ENCODE results near the gene NCBP3.

Gene NCBP3

DNA sequence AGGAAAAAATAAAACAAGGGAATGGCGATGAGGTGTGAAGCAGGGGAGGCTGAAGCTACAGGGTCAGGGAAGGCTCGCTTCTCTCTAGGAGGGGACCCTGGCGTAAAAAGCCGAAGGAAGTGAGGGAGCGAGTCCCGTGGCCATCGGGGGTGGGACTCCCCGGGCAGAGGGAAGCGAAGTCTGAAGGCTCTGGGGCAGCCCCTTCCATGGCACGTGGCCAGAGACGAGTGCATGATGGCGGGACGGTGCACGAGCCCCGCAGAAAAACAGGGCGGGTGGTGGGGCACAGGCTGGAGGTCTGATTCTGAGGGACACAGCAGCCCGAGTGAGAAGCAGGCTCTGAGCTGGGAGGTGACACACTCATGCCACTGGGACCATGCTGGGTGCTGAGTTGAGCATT is 21.1 kb upstream of the NCBP3 start:
- POLR2A ChIA-PET = no interaction called here
- no peak overlapping the region for H3K4me3 ChIP-seq (ENCODE audit: low read depth, low read length)
- CTCF ChIA-PET = interaction anchor here (1.0 to 8.6 kb wide), 3 partner anchors 11 to 23 kb away, joined by 3 to 172 read pairs (median 65); partner anchors contain the start of gene NCBP3
- no peak for TF ChIP-seq CTCF (IDR thresholded peaks at IDR 0.05; ENCODE audit: insufficient read depth, low read length, missing control alignments)
- no peak for DNase-seq (ENCODE audit: low read depth, low spot score)

DNA sequence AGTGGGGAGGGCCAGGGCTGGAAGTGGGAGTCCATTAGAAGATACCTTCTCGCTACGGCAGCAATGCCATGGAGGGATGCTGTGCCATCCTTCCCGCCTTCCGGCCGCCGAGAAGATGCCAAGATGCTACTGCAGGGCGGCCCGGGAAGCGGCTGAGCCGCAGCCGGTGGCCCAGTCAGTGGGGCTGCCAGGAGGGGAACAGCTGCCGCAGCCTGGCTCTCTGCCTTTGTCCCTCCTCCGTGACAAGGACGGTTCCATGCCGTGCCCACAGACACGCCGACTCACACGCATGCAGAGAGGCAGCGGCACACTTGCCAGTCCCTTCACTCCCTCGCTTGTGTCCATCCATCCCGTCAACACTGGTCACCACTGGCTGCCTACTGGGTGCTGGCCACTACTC is 20.2 kb upstream of the NCBP3 start:
- DNase-seq (ENCODE audit: low read depth, low spot score) = no peak
- no peak for TF ChIP-seq CTCF (IDR thresholded peaks at IDR 0.05; ENCODE audit: insufficient read depth, low read length, missing control alignments)
- H3K4me3 ChIP-seq (ENCODE audit: low read depth, low read length) = no peak overlapping the region
- CTCF ChIA-PET = interaction anchor here (1.0 to 8.6 kb wide), 4 partner anchors 11 to 47 kb away, joined by 3 to 172 read pairs (median 37); partner anchors contain the start of gene NCBP3
- POLR2A ChIA-PET = no interaction called here

GRCh38 chr17:3865176-3865575 is 19.1 kb upstream of the NCBP3 start:
- ChIA-PET POLR2A (no interaction called here), CTCF (interaction anchor here (0.8 to 8.6 kb wide), 13 partner anchors 8 to 209 kb away, joined by 3 to 172 read pairs (median 9); partner anchors contain the start of gene NCBP3)
- no peak for TF ChIP-seq CTCF (IDR thresholded peaks at IDR 0.05; ENCODE audit: insufficient read depth, low read length, missing control alignments)
- no peak overlapping the region for H3K4me3 ChIP-seq (ENCODE audit: low read depth, low read length)
- no peak for DNase-seq (ENCODE audit: low read depth, low spot score)

DNA sequence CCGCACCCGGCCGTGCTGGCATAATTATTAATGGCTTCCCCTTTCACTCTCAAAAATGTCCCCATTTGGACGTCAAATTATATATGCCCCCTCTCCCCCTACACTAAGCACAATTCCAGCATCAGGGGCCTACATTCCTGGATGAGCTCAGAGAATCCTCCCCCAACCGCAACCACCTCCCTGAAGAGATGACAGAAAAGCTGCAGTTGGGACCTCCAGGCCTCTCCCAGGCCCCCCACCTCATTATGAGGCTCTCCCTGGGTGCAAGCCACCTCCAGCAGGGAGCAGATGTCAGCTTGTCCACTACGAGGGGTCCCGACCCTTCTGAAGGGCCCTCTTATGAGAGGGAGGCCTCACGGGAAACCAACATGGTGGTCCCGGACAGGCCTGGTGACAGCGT is 18.5 kb upstream of the NCBP3 start:
- no peak for TF ChIP-seq CTCF (IDR thresholded peaks at IDR 0.05; ENCODE audit: insufficient read depth, low read length, missing control alignments)
- CTCF ChIA-PET = interaction anchor here (0.8 to 8.6 kb wide), 13 partner anchors 8 to 209 kb away, joined by 3 to 172 read pairs (median 9); partner anchors contain the start of gene NCBP3
- H3K4me3 ChIP-seq (ENCODE audit: low read depth, low read length) = no peak overlapping the region
- POLR2A ChIA-PET = no interaction called here
- no peak for DNase-seq (ENCODE audit: low read depth, low spot score)

DNA sequence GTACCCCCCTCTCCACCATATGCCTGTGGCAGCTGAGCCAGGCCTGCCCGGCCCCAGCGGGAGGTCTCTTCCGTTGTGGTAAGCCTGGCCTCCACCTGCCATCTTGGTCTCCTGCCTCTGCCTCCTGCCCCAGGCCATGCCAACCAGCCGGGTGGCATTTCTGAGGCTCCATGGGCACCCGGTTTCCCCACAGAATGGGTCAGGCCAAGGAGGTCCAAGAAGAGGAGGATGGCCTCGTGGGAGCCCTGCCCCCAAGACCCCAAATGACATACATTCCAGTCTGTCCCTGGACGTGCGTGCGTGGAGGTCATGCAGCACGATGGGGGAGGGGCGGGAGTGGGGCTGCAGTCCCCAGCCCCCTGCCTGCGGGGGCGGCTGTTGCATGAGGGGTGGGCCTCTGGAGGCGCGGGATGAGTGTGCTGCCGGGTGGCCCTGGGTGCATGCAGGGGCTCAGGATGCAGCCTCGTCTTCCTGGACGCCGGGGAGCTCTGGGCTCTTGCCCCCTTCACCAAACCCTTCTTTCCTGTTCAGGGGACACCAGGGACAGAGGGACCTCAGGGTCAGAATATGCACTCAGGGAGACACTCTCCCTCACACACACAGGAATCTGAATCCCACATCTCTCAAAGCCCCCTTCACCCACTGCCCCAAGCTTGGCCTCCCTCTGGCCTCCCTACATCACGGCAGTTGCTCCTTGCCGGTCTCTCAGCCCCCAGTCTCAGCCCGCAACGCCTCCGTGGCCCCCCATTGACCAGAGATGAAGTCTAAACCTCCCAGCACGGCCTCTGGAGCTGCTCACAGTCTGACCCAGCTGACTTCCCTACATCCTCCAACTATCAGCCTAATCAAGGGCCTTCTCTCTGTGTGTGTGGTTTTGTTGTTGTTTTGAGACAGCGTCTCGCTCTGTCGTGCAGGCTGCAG is 16.0 kb upstream of the NCBP3 start:
- no peak for TF ChIP-seq CTCF (IDR thresholded peaks at IDR 0.05; ENCODE audit: insufficient read depth, low read length, missing control alignments)
- CTCF ChIA-PET = interaction anchor here (1.0 to 8.6 kb wide), 8 partner anchors 14 to 143 kb away, joined by 3 to 172 read pairs (median 18); partner anchors contain the start of gene NCBP3
- POLR2A ChIA-PET = interaction anchor here (0.6 kb wide), 1 partner anchor 29 kb away, joined by 3 read pairs; no protein-coding TSS in a partner anchor

More for the DNA sequence above, 16.0 kb upstream of the NCBP3 start:
- H3K4me3 ChIP-seq (ENCODE audit: low read depth, low read length) = no peak overlapping the region
- no peak for DNase-seq (ENCODE audit: low read depth, low spot score)
